Jurkat, Clone E6-1 (cell line): ENCODE results near the gene SH2B3.
"Not testable (repeated sequence)": the region's sequence is repeated elsewhere in the genome, so short reads cannot be mapped to it uniquely, and the experiment has no call there.

Experiments
- DNase-seq: peaks from one replicate; pipeline ENCODE4 v3.0.0-alpha.2; 2011; ENCODE audit warnings: low read depth, low spot score
- H3K4me3 ChIP-seq: 2 replicates; pipeline ENCODE4 v1.5.1; 2011; ENCODE audit warnings: mild to moderate bottlenecking, low read length, control low read depth, moderate library complexity

The SH2B3 gene

GRCh38 chr12:111450676-111451075 lies 45.0 kb downstream of the SH2B3 start:
- no peak for DNase-seq
- no peak overlapping the region for H3K4me3 ChIP-seq

GRCh38 chr12:111451232-111451631 lies 45.5 kb downstream of the SH2B3 start:
- DNase-seq, result no peak
- H3K4me3 ChIP-seq, result no peak overlapping the region

GRCh38 chr12:111451649-111452129 lies 46.0 kb downstream of the SH2B3 start:
- peak; percentile 54 for DNase-seq
- H3K4me3 ChIP-seq, result no peak overlapping the region

- H3K4me3 ChIP-seq, result no peak overlapping the region
- DNase-seq, result no peak
Measured at GRCh38 chr12:111453071-111453989, 47.6 kb downstream of the SH2B3 start.

- H3K4me3 ChIP-seq, result no peak overlapping the region
- no peak for DNase-seq
Measured at GRCh38 chr12:111454311-111454710, 48.6 kb downstream of the SH2B3 start.

GRCh38 chr12:111454716-111455447 lies 49.2 kb downstream of the SH2B3 start:
- no peak overlapping the region for H3K4me3 ChIP-seq
- no peak for DNase-seq

- H3K4me3 ChIP-seq, result no peak overlapping the region
- DNase-seq, result no peak
Measured at GRCh38 chr12:111455448-111456320, 50.0 kb downstream of the SH2B3 start.

- no peak overlapping the region for H3K4me3 ChIP-seq
- no peak for DNase-seq
Measured at GRCh38 chr12:111457071-111457470, 51.3 kb downstream of the SH2B3 start.

GRCh38 chr12:111457577-111457976 lies 51.9 kb downstream of the SH2B3 start:
- no peak overlapping the region for H3K4me3 ChIP-seq
- no peak for DNase-seq

- H3K4me3 ChIP-seq, result no peak overlapping the region
- DNase-seq, result no peak
Measured at GRCh38 chr12:111458546-111459172, 52.9 kb downstream of the SH2B3 start.

- DNase-seq, H3K4me3 ChIP-seq: not testable (repeated sequence)
Measured at GRCh38 chr12:111460111-111460510, 54.4 kb downstream of the SH2B3 start.

GRCh38 chr12:111462210-111462769 lies 56.6 kb downstream of the SH2B3 start:
- no peak overlapping the region for H3K4me3 ChIP-seq
- DNase-seq, result no peak

- H3K4me3 ChIP-seq, result no peak overlapping the region
- DNase-seq, result no peak
Measured at GRCh38 chr12:111467092-111467856, 61.6 kb downstream of the SH2B3 start.

- H3K4me3 ChIP-seq, result no peak overlapping the region
- no peak for DNase-seq
Measured at GRCh38 chr12:111467857-111468241, 62.1 kb downstream of the SH2B3 start.

- DNase-seq, result no peak
- no peak overlapping the region for H3K4me3 ChIP-seq
Measured at GRCh38 chr12:111469401-111469800, 63.7 kb downstream of the SH2B3 start.

- H3K4me3 ChIP-seq, result no peak overlapping the region
- no peak for DNase-seq
Measured at GRCh38 chr12:111471236-111471635, 65.5 kb downstream of the SH2B3 start.

GRCh38 chr12:111482462-111482861 lies 76.7 kb downstream of the SH2B3 start:
- H3K4me3 ChIP-seq, result no peak overlapping the region
- DNase-seq, result no peak

GRCh38 chr12:111488271-111488670 lies 82.5 kb downstream of the SH2B3 start:
- H3K4me3 ChIP-seq, result no peak overlapping the region
- DNase-seq, result no peak
